ENCODE results near the gene CHIC2. TPM values are rescaled to one million over a fixed set of nuclear protein-coding genes. Genes with fewer than 3 reads are reported as not detected.

CHIC2 gene
- total and polyA plus RNA-seq, 2 of the 8 experiments (the other 6 are each of a cell fraction or from before 2014, with no cell fraction given): 4.5 to 10.9 TPM

DNA sequence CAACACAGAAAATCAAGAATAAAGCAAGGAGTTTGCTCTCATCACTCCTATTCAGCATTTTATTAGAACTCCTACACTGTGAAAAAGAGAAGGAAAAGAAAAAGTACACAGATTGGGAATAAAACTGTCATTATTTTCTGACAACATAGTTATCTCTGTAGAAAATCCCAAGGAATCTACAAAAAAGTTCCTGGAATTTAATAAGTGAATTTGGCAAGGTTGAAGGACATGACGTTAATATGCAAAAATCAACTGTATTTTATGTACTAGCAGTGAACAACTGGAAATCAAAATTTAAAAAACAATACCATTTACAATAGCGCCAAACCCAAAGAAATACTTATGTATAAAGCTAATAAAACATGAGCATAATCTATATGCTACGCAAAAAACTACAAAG is 26.3 kb downstream of the CHIC2 start:
- H3K27me3 ChIP-seq (replicated peaks in 1 of 4; ENCODE audit: control insufficient read depth in 3 of 4, extremely low read depth in 1 of 4, insufficient read depth in 3 of 4, low read length in 3 of 4): no peaks in the 10 kb centered on the region
- 95% methylated on average over 3 of the region's 3 CpGs; no CpG with 5 or more reads in 1 of the 2 experiments for WGBS, 2 experiments (ENCODE audit: extremely low coverage in 1 of 2, insufficient coverage in 1 of 2, insufficient read length in 1 of 2, insufficient replicate concordance in 2 of 2, low coverage in 1 of 2, low lambda C conversion rate in 2 of 2, missing lambda C conversion rate in 1 of 2)
- no peak overlapping the region for H2AFZ ChIP-seq (ENCODE audit: low read length)
- no peak overlapping the region for H2BK5ac ChIP-seq (ENCODE audit: low read depth, low read length)
- no peaks in the 10 kb centered on the region; a peak in 1 of 7 replicates for H3K4me1 ChIP-seq (replicated peaks in 1 of 4; ENCODE audit: control insufficient read depth in 3 of 4, insufficient read depth in 4 of 4, low read length in 3 of 4)
- H3K9me3 ChIP-seq (ENCODE audit: insufficient read depth in 2 of 2, low read depth in 1 of 2, low read length in 1 of 2): no peaks in the 10 kb centered on the region
- POLR2A ChIA-PET (ENCODE audit: partially characterized antibody): interaction anchor here (1.5 kb wide), 1 partner anchor 16 kb away, joined by 5 read pairs; no protein-coding TSS in a partner anchor
- no peak for FAIRE-seq
- H3K23ac ChIP-seq (ENCODE audit: insufficient read length): no peak overlapping the region
- no peak overlapping the region for H4K91ac ChIP-seq (replicated peaks; ENCODE audit: insufficient read length, low read length)
- no peak overlapping the region for H3K56ac ChIP-seq (replicated peaks; ENCODE audit: insufficient read length, low read depth, low read length)
- no peaks in the 10 kb centered on the region for H3K36me3 ChIP-seq (ENCODE audit: control insufficient read depth in 2 of 4, insufficient read depth in 4 of 4, low read length in 3 of 4)
- no peak overlapping the region for H4K5ac ChIP-seq (ENCODE audit: insufficient read length, low read depth, low read length)
- H3K14ac ChIP-seq (ENCODE audit: insufficient read length): no peak overlapping the region
- no peak overlapping the region for H2AK5ac ChIP-seq (ENCODE audit: low read depth, low read length)
- H3K4me3 ChIP-seq (ENCODE audit: extremely low read depth in 1 of 4, insufficient read depth in 2 of 4, low read depth in 3 of 4, low read length in 4 of 4): no peak overlapping the region
- H3K79me1 ChIP-seq (ENCODE audit: low read depth, low read length): no peaks in the 10 kb centered on the region
- no peak overlapping the region for H3K18ac ChIP-seq (ENCODE audit: extremely low read depth, low read length)
- no peak overlapping the region for H2BK12ac ChIP-seq (ENCODE audit: low read depth, low read length)
- no peak overlapping the region for H2BK15ac ChIP-seq (ENCODE audit: low read length)
- no peak for DNase-seq (ENCODE audit: low read depth in 1 of 2, low spot score in 2 of 2)
- no peak overlapping the region for H3K4me2 ChIP-seq (ENCODE audit: insufficient read depth in 1 of 2, low read depth in 2 of 2, low read length in 2 of 2)
- no peak overlapping the region for H3K9ac ChIP-seq (replicated peaks in 1 of 4; ENCODE audit: extremely low read depth in 1 of 4, low read depth in 3 of 4, low read length in 3 of 4)
- no peak overlapping the region for H2BK120ac ChIP-seq (replicated peaks; ENCODE audit: low read depth, low read length)
- H4K20me1 ChIP-seq (replicated peaks in 1 of 2; ENCODE audit: control insufficient read depth in 1 of 2, insufficient read depth in 2 of 2, low read length in 2 of 2): no peaks in the 10 kb centered on the region
- no peaks in the 10 kb centered on the region for H3K23me2 ChIP-seq (ENCODE audit: low read depth, low read length)
- no peak overlapping the region for H4K8ac ChIP-seq (ENCODE audit: extremely low read depth, insufficient read depth, low read length)
- H3K4ac ChIP-seq (replicated peaks; ENCODE audit: insufficient read length, low read depth, low read length): no peak overlapping the region
- TF ChIP-seq RBBP5 (IDR thresholded peaks at IDR 0.05; ENCODE audit: borderline replicate concordance, low read depth, low read length) (no peak), POLR2AphosphoS5 (IDR thresholded peaks at IDR 0.05; ENCODE audit: low read depth, low read length) (no peak), SP2 (IDR thresholded peaks at IDR 0.05; ENCODE audit: low read length) (no peak), SIX5 (IDR thresholded peaks at IDR 0.05; ENCODE audit: low read depth, low read length) (no peak), KDM5A (IDR thresholded peaks at IDR 0.05; ENCODE audit: low read length) (no peak), CBX8 (IDR thresholded peaks at IDR 0.05; ENCODE audit: borderline replicate concordance, low read depth, low read length) (no peak), SUZ12 (IDR thresholded peaks at IDR 0.05; ENCODE audit: low read length) (no peak)
- TF ChIP-seq, protein P1, sequence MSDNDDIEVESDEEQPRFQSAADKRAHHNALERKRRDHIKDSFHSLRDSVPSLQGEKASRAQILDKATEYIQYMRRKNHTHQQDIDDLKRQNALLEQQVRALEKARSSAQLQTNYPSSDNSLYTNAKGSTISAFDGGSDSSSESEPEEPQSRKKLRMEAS (IDR thresholded peaks at IDR 0.05): no peak
- no peak overlapping the region for H3K27ac ChIP-seq (ENCODE audit: low read depth, low read length)
- H2BK20ac ChIP-seq (ENCODE audit: low read length): no peak overlapping the region
- H3K79me2 ChIP-seq (ENCODE audit: control insufficient read depth in 1 of 2, insufficient read depth in 2 of 2, low read length in 2 of 2): no peaks in the 10 kb centered on the region
- CTCF ChIA-PET (ENCODE audit: partially characterized antibody): no interaction called here

Measured in H1 (cell line).